Inferior parietal cortex (tissue), 1 donor: ENCODE results near the gene RAX2.

Experiments used
- DNase-seq: peaks from one replicate; pipeline ENCODE4 v3.0.0-alpha.2; 2016; ENCODE audit errors: extremely low spot score

The RAX2 gene

GRCh38 chr19:3801412-3802096, 29.5 kb upstream of the RAX2 start:
- DNase-seq = peak; percentile 34

GRCh38 chr19:3800996-3801395, 29.0 kb upstream of the RAX2 start:
- DNase-seq = peak; percentile 17

- no peak for DNase-seq
These were observed 26.1 kb upstream of the RAX2 start for GRCh38 chr19:3798137-3798536.

GRCh38 chr19:3796358-3796757, 24.3 kb upstream of the RAX2 start:
- no peak for DNase-seq

- DNase-seq = no peak
These were observed 21.8 kb upstream of the RAX2 start for GRCh38 chr19:3793799-3794198.

GRCh38 chr19:3792114-3792513, 20.1 kb upstream of the RAX2 start:
- DNase-seq = no peak

- no peak for DNase-seq
These were observed 18.9 kb upstream of the RAX2 start for GRCh38 chr19:3790941-3791340.

- no peak for DNase-seq
These were observed 18.2 kb upstream of the RAX2 start for GRCh38 chr19:3790209-3790734.

- DNase-seq = no peak
These were observed 17.2 kb upstream of the RAX2 start for GRCh38 chr19:3788996-3789778.

GRCh38 chr19:3785938-3786824, 14.2 kb upstream of the RAX2 start, which contains the start of gene MATK:
Gene MATK (minus strand): TSS chr19:3786381. CDS start chr19:3785135, 1,246 bp downstream.
- DNase-seq = no peak

GRCh38 chr19:3785451-3785937, 13.5 kb upstream of the RAX2 start:
- peak; percentile 25 for DNase-seq

GRCh38 chr19:3784607-3785450, 12.8 kb upstream of the RAX2 start:
- no peak for DNase-seq

- DNase-seq = no peak
These were observed 11.9 kb upstream of the RAX2 start for GRCh38 chr19:3783660-3784584.

GRCh38 chr19:3782903-3783302, 10.9 kb upstream of the RAX2 start:
- DNase-seq = no peak

GRCh38 chr19:3782330-3782729, 10.3 kb upstream of the RAX2 start:
- no peak for DNase-seq

GRCh38 chr19:3781603-3782002, 9.6 kb upstream of the RAX2 start:
- DNase-seq = no peak

GRCh38 chr19:3780786-3781304, 8.8 kb upstream of the RAX2 start:
- DNase-seq = no peak

- DNase-seq = no peak
These were observed 7.1 kb upstream of the RAX2 start for GRCh38 chr19:3778899-3779723.
